GM10847 (cell line): ENCODE results near the gene LGALSL.

Experiments used
- POLR2A ChIP-seq: IDR thresholded peaks from 2 replicates; pipeline ENCODE4 v1.6.1; 2011; ENCODE audit not compliant: insufficient read length; ENCODE audit errors: extremely low read depth

LGALSL gene

DNA sequence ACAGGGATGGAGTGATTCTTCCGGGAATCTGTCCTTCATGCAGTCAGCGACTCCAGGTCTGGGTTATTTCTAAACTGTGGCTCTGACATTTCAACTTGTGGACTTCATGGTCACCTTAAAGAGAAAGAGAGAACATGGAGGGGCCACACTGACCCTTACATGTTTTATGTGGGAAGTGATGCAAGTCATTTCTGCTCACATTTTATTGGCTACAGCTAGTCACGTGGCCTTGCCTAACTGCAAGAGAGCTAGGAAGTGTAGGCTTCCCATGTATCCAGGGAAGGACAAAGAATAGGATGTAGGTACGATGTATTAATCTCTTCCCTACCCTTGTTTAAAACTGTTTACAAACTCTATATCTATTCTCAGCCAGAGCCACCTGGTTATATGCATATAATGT lies 39.8 kb downstream of the LGALSL start:
- TF ChIP-seq POLR2A: no peak

DNA sequence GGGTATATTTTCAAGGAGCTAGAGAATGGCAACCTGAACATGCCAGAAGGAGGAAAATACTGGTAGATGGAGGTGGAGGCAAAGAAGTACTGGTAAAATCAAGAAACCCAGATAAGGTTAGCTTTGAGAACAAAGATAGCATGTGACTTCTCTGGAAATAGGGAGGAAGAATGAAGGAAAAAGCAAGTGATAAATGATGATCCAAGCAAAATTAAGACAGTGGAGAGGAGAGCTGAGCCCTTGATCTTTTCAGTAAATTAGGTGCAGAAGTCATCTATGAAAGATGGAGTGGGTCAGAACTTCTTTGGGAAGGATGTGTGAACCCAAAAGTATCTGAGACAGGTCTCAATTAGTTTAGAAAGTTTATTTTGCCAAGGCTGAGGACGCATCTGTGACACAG lies 44.5 kb downstream of the LGALSL start:
- no peak for TF ChIP-seq POLR2A

DNA sequence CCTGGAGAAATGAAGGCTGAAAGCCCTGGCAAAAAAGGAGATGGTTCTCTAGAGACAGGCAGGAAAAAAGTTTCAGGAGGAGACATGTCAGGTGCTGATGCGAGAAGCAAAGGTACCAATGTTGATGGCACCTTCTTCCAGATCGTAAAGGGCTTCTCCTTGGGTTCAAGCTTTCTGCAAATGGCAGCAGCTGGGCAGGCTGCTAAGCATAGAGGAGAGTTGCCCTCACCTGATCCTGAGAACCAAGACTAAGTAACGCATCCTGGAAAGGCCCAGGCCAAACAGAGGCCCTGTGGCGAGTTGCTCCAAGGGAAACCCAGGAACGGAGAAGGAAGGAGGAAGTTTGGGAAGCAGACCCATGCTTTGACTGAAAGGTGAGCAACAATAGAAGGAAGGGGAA lies 46.6 kb downstream of the LGALSL start:
- TF ChIP-seq POLR2A: no peak

DNA sequence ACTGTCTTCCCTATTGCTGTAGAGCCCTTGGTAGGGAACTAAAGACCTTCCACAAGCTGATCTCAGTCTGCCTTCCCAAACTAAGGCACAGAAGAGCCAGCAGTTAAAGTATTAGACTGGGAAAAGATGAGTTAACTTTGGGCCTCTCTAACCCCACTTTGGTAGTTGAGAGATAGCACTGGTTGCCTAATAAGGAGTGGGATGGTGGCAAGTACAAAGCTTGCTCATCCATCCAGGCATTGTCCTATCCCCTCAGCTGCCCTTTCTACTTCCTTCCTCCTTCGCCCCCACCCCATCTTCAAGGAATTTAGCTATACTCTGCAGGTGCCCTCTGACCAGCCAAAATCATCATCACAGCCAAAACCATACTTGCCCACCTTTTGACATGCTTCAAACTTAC lies 48.0 kb downstream of the LGALSL start:
- TF ChIP-seq POLR2A: no peak

DNA sequence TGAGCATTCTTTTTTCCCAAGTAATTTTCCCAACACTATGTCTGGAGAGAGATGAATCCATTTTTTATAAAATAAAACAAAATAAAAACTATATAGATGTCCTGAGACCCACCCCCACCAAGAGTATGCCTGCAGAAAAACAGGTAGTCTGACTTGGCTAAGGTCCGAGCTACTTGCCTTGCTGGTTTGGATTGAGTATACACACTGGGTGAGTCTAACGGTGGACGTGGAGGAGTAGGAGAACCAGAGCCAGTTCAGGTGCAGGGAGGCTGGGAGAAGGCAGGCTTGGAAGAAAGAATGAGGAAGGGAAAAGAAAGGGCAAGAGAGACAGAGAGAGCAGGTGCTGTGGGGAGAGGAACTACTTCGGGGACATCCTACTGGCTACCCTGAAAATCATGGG lies 48.9 kb downstream of the LGALSL start:
- TF ChIP-seq POLR2A: no peak

DNA sequence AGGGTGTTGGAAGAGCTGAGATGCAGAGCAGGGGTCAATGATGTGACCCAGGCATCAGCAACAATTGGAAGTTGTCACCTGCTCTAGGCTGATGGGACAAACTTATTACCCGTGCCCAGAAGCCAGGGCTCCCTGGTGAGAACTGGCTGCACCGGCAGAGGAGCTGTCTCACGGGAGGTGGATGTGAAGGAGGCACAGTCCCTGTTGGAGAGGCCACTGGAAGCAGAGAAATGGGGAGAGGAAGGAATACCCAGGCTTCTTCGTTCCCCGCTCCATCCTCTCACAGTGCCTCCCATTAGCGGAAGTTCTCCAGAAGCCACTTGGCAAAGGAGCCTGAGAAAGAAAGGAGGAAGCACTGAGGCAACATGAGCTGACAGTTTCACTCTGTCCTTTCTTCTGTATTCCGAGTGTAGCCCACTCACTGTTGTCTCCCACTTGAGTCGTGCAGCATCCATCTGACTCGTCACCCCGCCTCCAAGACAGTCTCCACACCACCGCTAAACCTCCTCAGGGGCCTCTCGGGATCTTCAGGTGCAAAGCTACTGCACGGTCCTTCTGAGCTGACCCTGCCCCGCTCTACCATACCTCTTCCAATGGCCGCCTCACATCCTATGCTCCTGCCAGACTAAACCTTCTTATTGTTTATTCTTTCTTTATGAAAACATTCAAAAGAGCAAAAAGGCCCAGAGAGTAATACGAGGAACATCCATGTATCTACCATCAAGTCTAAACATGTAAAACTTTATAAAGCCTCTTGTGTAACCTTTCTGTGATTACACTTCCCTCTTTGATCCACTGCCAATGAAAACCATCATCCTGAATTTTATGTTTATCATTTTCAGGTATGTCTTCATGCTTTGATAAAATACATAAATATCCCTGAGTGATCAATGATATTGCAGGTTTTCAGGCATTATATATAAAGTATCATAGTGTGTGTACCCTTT lies 51.1 kb downstream of the LGALSL start:
- no peak for TF ChIP-seq POLR2A

DNA sequence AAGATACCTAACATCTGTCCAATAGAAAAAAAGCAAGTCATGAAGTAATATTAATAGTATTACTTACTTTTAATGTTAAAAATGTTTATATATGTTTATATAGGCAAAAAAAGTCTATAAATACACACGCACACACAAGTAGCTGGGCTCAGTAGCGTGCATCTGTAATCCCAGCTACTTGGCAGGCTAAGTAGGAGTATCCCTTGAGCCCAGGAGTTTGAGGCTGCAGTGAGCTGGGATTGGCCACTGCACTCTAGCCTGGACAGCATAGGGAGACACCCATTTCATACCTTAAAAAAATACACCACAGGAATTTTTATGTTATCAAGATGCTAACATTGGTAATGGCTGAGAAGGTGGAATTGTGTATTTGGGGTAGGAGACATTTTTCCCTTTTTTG lies 52.7 kb downstream of the LGALSL start:
- TF ChIP-seq POLR2A: no peak
